Epidermal melanocyte (primary cell): ENCODE measurements around the gene OPN1LW.
"Not testable (repeated sequence)": the region's sequence is repeated elsewhere in the genome, so short reads cannot be mapped to it uniquely, and the experiment has no call there.

Experiments
- DNase-seq: peaks from one replicate; pipeline ENCODE4 v3.0.0; 2011; ENCODE audit warnings: low spot score; ENCODE audit not compliant: insufficient read length

OPN1LW gene

DNA sequence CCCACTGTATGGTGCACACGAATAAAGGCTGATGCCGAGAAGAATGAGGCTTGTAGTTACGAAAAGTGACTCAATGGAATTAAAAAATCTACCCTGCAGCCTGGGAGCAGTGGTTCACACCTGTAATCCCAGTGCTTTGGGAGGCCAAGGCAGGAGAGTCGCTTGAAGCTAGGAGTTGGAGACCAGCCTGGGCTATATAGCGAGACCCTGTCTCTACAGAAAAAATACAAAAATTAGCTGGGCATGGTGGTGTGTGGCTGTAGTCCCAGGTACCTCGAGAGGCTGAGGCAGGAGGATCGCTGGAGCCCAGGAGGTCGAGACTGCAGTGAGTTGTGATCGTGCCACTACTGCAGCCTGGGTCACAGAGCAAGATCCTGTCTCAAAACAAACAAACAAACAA, 11.7 kb upstream of the OPN1LW start:
- DNase-seq, result no peak

DNA sequence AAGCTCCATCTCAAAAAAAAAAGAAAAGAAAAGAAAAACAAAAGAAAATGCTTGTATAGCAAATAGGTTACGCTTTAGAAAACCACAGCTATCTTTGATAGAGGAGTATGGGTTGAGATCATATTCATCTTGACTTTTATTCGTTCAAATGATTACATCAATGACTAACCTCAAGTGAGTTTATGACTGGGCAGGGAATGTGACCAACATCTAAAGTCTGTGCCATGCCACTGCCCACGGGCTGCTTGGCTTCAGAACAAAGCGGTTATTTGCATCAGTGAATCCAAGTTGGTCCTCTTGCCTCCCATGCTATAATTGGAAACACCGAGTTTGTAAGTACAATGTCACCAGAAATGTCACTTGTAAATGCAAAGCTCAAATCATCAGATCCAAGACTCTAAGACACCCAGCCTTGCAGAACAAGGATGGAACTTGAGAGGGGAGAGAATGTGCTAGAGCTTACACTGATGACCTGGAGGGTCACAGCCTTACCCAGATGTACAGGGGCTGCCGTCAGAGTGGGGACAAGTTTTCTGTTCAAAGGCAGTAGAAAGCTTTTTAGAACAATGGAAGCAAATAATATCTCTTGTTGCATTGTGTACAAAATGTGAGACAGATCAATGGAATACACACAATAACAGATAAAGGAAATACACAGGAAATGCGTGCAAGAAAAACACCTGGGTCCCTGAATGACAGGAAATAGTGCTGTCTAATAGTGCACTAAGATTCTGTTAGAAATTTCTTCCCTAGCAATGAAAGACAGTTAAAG, 8.4 kb upstream of the OPN1LW start:
- no peak for DNase-seq

DNA sequence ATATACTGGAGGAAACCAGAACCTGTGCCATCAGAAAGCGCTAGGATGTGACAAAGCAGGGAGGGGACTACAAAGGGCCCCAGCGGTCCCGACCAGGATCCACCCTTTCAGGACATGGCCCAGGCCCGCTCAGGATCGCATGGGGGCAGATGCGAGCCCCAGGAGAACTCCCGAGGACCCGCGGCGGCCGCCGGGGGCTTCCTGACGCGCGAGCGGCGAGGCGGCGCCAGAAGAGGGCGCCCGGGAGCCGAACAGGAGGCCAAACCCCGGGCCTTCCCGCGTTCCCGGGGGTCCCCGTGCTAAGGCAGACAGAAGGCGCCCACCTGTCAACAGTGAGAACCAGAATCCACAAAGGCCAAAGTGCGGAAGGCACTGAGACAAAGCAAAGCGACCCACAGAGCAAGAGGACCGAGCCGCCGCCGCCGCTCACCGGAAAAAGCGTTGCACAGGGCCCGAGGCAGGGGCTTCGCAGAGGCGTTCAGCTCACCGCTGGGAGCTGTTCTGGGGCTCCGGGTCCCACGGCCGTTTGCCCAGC, 7.3 kb upstream of the OPN1LW start:
- peak; percentile 43 for DNase-seq

DNA sequence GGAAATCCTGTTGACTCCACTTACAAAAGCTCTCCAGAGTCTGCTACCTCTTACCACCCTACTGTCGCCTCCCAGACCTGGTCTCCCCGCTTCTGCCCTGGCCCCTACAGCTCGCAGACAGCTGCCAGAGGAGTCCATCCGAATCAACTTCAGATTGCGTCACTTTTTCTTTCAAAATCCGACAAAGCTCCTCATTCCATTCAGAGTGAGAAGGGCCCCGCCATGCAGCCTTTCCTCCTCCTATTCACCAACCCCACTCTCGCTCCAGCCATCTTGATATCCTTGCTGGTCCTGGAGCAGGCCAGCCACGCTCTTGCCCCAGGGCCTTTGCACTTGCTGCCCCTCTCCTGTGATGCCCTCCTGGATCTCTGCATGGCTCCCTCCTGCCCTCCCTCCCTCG, 5.2 kb upstream of the OPN1LW start:
- no peak for DNase-seq

DNA sequence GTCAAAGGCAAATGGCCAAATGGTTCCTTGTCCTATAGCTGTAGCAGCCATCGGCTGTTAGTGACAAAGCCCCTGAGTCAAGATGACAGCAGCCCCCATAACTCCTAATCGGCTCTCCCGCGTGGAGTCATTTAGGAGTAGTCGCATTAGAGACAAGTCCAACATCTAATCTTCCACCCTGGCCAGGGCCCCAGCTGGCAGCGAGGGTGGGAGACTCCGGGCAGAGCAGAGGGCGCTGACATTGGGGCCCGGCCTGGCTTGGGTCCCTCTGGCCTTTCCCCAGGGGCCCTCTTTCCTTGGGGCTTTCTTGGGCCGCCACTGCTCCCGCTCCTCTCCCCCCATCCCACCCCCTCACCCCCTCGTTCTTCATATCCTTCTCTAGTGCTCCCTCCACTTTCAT, 3.8 kb upstream of the OPN1LW start:
- no peak for DNase-seq

DNA sequence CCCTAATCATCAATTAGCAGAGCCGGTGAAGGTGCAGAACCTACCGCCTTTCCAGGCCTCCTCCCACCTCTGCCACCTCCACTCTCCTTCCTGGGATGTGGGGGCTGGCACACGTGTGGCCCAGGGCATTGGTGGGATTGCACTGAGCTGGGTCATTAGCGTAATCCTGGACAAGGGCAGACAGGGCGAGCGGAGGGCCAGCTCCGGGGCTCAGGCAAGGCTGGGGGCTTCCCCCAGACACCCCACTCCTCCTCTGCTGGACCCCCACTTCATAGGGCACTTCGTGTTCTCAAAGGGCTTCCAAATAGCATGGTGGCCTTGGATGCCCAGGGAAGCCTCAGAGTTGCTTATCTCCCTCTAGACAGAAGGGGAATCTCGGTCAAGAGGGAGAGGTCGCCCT, 3.3 kb upstream of the OPN1LW start:
- no peak for DNase-seq

DNA sequence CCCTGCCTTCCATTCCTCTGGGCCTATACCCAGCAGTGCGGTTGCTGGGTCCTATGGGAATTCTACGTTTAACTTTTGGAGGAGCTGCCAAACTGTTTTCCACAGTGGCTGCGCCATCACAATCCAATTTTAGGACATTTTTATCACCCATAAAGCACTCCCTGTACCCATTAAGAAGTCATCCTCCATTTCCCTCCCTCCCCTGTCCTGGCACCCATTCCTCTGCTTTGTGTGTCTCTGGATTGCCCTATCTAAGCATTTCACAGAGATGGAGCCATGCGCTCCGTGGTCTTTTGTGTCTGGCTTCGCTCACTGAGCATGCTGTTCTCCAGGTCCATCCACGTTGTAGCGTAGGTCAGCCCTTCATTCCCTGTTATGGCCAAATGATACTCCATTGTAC, 1.7 kb upstream of the OPN1LW start:
- no peak for DNase-seq

DNA sequence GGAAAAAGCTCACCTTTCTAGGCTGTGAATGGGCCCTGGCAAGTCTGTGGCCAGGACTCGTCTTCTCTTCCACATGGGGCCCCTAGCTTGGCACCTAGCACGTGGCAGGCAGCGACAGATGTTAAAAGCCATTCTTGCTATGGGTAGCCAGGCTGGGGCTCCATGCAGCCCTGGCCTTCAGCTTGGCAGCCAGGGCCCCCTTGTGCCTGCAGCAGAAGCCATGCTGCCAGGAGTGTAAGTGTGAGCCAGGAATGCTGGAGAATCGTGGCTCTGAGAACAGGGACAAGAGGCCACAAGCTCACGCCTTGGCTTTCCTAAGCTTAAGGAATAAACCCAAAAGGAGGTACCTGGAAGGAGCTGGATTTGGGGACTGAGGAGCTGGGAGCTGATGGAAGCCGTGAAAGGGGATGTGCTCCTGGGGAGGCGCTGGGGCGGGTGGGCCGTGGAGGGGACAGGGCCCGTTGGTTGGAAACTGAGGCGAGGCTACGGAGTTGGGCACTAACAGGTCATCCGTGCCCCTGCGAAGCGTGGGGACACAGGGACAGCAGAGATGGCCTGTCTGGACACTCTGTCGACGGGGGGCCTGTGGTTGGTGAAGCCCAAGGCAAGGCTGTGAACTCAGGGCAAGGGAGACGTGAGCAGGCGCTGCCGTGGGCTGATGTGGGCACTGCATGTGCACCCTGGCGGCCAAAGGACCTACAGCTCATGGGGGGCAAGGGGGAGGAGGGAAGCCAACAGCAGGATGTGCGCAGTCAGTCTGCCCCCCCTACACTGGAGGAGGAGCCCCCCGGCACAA, 895 bp upstream of the OPN1LW start:
- DNase-seq, result no peak

DNA sequence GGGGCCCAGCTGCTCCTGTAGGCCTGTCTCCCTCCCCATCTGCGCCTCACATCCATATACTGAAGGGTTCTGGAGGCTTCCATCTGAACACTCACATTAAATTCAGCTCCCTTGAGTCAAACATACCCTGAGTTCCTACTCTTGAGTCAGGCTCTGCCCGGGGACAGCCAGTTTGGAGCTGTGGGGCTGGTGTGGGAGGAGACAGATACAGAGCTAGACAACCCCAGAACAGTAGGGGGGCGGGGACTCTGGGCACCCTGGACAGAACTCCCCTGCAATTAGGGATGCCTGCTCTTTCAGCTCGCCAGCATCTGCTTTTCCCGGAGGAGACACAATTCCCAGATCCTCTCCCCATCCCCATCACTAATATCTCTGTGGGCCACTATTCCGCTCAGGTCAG, 7.0 kb downstream of the OPN1LW start:
- not testable (repeated sequence) for DNase-seq

DNA sequence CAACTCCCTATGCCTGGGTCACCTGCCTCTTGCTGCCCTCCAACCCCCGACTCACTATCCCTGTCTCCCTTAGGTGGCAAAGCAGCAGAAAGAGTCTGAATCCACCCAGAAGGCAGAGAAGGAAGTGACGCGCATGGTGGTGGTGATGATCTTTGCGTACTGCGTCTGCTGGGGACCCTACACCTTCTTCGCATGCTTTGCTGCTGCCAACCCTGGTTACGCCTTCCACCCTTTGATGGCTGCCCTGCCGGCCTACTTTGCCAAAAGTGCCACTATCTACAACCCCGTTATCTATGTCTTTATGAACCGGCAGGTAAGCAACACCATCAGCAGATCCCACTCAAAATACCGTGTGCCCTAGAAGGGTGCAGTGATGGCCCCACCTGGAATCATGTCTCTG, 12.2 kb downstream of the OPN1LW start:
- not testable (repeated sequence) for DNase-seq

DNA sequence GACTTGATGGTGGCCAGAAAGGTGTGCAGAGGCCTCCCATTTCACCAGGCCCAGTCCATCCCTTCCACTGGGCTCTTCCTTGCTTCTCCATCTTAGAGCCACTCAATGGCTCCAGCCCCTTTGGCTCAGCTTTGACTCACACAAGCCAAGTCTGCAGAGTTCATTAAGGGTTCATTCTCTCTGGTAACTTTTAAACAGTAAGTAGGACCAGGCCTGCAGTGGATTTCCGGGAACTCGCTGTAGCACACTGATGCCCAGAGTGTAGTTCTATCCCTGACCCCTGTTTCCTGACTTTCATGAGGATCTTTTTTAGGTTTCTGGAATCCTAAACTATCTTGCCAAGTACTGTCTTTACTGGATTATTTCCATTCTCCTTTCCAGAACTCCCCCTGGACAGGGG, 13.2 kb downstream of the OPN1LW start:
- DNase-seq, result not testable (repeated sequence)

DNA sequence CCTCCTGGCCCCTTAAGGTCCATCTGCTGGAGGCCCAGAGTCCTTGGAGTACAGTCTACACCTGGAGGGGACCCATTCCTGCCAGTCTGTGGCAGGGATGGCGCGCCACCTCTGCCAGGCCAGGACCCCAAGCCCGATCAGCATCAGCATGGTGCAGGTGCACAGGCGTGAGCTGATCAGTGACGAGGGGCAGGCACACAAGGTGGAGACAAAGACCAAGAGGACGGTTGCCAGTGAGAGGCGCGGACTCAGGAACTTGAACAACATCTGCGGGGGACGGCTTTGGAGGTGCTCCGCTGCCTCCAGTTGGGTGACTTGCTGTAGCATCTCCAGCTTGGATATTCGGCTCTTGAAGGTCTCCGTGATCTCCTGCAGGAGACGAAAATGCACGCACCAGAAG, 15.3 kb downstream of the OPN1LW start:
- DNase-seq, result not testable (repeated sequence)

DNA sequence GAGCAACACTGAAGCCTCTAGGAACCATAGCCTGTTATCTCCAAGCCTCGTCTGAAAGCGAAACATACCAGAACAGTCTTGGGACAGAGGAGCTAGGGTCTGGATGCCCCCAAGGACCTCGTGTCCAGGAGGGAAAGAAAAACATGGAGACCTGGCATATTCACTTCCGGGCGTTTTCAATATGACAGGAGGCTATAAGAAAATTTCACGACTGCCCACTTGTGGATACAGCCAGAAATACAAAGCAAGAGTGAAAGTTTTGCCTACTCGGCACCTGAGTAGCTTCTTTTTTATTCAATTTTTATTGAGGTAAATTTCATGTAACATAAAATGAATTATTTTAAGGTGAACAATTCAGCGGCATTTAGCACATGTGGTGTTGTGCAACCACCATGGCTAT, 20.9 kb downstream of the OPN1LW start:
- not testable (repeated sequence) for DNase-seq

DNA sequence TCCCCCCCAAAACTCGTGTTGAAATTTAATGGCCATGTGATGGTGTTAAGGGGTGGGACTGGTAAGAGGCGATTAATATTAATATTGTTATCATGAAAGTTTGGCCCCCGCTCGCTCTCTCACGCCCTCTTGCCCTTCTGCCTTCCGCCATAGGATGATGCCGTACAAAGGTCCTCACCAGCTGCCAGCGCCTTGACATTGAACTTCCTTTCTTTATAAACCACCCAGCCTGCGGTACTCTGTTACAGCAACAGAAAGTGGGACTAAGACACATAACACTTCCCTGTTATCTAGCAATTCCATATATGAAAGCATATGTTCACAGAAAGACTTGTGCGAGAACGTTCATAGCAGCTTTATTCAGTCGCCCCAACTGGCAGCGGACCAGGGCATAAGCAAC, 24.3 kb downstream of the OPN1LW start:
- not testable (repeated sequence) for DNase-seq

DNA sequence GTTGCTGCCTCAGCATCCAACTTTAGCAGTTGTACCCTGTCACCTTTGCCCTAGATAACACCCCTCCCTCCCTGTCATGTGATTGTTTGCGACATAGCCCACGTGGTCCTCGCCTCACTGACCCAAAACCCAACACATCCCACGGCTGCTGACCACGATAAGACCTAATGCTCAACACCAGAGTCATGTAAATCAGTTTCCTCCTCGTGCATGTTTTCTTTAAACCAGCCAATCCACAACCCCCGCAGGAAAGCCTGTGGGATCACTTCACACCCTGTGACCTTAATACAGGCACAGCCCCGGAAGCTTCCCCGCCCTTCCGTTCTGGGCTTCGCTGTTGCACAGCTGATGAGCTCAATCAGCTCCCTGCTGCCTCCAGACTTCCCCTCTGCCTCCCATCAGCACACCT, 28.5 kb downstream of the OPN1LW start:
- DNase-seq, result not testable (repeated sequence)

DNA sequence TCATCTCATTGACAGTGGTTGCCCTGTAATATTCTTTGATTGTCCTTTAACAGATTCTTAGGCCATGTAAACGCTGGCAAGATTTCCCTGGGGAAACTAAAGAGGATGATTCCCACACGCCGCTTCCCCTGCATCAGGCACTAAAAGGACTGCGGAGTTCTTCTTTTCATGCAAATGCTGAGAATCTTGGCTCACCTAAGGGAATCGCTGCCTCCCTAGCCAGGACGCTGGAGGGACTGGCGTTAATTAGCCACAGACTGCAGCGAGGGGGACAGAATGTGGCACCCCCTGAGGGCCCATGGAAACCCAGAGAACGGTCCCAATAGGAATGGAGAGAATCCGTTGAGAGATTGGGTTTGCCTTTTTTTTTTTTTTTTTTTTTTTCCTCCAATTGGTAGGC, 30.3 kb downstream of the OPN1LW start:
- not testable (repeated sequence) for DNase-seq

DNA sequence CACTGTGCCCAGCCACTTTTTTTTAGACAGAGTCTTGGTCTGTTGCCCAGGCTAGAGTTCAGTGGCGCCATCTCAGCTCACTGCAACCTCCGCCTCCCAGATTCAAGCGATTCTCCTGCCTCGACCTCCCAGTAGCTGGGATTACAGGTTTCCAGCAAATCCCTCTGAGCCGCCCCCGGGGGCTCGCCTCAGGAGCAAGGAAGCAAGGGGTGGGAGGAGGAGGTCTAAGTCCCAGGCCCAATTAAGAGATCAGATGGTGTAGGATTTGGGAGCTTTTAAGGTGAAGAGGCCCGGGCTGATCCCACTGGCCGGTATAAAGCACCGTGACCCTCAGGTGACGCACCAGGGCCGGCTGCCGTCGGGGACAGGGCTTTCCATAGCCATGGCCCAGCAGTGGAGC, 38.3 kb downstream of the OPN1LW start, which contains the start of gene OPN1MW:
OPN1MW (plus strand) TSS at position 301 of the 400 bp plus-strand sequence; CDS start at position 383, 82 bp downstream.
- not testable (repeated sequence) for DNase-seq

DNA sequence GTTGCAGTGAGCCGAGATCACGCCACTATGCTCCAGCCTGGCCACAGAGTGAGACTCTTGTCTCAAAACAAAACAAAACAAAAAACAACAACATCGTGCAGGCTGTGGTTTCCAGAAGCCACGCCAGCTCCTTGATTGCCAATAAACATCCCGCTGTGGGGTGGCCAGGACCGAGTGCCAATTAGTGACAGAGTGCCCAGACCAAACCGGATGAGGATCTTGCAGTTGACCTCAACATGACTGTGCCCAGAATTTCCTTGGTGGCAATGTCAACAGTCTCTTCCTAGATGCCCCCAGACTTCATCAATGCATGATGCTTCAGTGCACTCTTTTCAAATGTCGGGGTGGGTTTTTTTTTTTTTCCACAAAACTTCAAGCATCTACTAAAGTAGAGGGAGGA, 39.8 kb downstream of the OPN1LW start:
- DNase-seq, result not testable (repeated sequence)

DNA sequence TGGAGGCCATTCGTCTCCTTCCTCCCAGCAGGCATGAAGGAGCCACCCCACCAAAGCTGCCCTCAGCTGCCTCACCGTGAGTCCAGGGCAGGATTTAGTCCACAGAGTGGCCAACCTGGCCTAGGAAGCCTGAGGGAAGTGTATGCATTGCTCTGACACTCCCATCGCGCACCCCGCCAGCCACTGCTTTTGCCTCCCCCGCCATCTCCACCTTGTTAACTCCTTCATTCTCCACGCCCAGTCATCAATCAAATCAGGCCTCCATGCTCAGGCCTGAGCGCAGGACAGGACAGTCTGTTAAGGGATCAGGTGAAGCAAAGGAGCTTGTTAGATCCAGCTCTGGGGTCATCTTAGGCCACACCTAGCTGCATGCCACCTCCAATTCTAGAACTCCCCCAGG, 48.8 kb downstream of the OPN1LW start:
- not testable (repeated sequence) for DNase-seq

DNA sequence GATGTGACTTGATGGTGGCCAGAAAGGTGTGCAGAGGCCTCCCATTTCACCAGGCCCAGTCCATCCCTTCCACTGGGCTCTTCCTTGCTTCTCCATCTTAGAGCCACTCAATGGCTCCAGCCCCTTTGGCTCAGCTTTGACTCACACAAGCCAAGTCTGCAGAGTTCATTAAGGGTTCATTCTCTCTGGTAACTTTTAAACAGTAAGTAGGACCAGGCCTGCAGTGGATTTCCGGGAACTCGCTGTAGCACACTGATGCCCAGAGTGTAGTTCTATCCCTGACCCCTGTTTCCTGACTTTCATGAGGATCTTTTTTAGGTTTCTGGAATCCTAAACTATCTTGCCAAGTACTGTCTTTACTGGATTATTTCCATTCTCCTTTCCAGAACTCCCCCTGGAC, 50.3 kb downstream of the OPN1LW start:
- DNase-seq, result not testable (repeated sequence)

DNA sequence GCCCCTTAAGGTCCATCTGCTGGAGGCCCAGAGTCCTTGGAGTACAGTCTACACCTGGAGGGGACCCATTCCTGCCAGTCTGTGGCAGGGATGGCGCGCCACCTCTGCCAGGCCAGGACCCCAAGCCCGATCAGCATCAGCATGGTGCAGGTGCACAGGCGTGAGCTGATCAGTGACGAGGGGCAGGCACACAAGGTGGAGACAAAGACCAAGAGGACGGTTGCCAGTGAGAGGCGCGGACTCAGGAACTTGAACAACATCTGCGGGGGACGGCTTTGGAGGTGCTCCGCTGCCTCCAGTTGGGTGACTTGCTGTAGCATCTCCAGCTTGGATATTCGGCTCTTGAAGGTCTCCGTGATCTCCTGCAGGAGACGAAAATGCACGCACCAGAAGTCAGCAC, 52.4 kb downstream of the OPN1LW start:
- not testable (repeated sequence) for DNase-seq
